Calu3 (cell line): Measurements from ENCODE around the gene PCDHA9. TPM values are rescaled to one million over a fixed set of nuclear protein-coding genes. Genes with fewer than 3 reads are reported as not detected.
"Not testable (repeated sequence)": the region's sequence is repeated elsewhere in the genome, so short reads cannot be mapped to it uniquely, and the experiment has no call there.

Source experiments
- BruUV-seq: library from RNA; stranded (reverse); fragments of 400-500 nt; replicated peaks from 2 replicates; lab custom pipeline; 2021; lab: Mats Ljungman, UMichigan
- CTCF ChIA-PET: fragments of 300-600 bp; sonication (Branson Sonifier 250); formaldehyde crosslinking; loops from one replicate; lab custom pipeline; 2022; ENCODE audit warnings: antibody characterized with exemption; lab: Charles Lee
- DNase-seq: peaks from one replicate; pipeline ENCODE4 v3.0.0; 2022
- H3K27ac Mint-ChIP-seq: one replicate; pipeline ENCODE4 v1.8.0; 2022; ENCODE audit warnings: mixed read lengths; ENCODE audit not compliant: unreplicated experiment
- H3K27me3 Mint-ChIP-seq: one replicate; pipeline ENCODE4 v1.8.0; 2022; ENCODE audit warnings: mixed read lengths; ENCODE audit not compliant: unreplicated experiment
- H3K36me3 Mint-ChIP-seq: one replicate; pipeline ENCODE4 v1.8.0; 2022; ENCODE audit warnings: mild to moderate bottlenecking, moderate library complexity, mixed read lengths; ENCODE audit not compliant: insufficient read depth, unreplicated experiment
- H3K4me1 Mint-ChIP-seq: one replicate; pipeline ENCODE4 v1.8.0; 2022; ENCODE audit warnings: mild to moderate bottlenecking, low read depth, mixed read lengths; ENCODE audit not compliant: unreplicated experiment
- H3K4me3 Mint-ChIP-seq: one replicate; pipeline ENCODE4 v1.8.0; 2022; ENCODE audit warnings: mild to moderate bottlenecking, low read depth, moderate library complexity, mixed read lengths; ENCODE audit not compliant: unreplicated experiment
- H3K9me3 Mint-ChIP-seq: one replicate; pipeline ENCODE4 v1.8.0; 2022; ENCODE audit warnings: low read depth, mixed read lengths; ENCODE audit not compliant: unreplicated experiment
- CTCF ChIP-seq: fragments of 200-600 bp; IDR thresholded peaks from one replicate; pipeline ENCODE4 v1.8.0; 2022; ENCODE audit warnings: antibody characterized with exemption; ENCODE audit not compliant: unreplicated experiment
- intact Hi-C: fragments of 100-400 bp; cut with micrococcal nuclease; formaldehyde crosslinking; loops from one replicate; pipeline ENCODE4 v1.10.0; 2022; ENCODE audit not compliant: unreplicated experiment
- total RNA-seq: library from RNA; stranded (reverse); gene quantifications from 2 replicates; pipeline ENCODE4 v1.2.3, GENCODE V29; 2022

Gene PCDHA9
- total RNA-seq, 1 experiment from 2014 or later, result 0.66 TPM

- Mint-ChIP-seq H3K27me3 (no peaks in the 10 kb centered on the region), H3K4me3 (no peak within 1 kb of the TSS), H3K9me3 (peaks cover 15% of the 10 kb centered on the region), H3K4me1 (no peaks in the 10 kb centered on the region), H3K36me3 (no peaks in the 10 kb centered on the region), H3K27ac (no peak within 1 kb of the TSS)
- CTCF ChIA-PET, result interaction anchor here (0.7 kb wide), 1 partner anchor 272 kb away, joined by 3 read pairs; the partner anchor contains the start of gene PCDHB3
- BruUV-seq, result no TSS peak
- no peak for DNase-seq
- no peak for TF ChIP-seq CTCF
- intact Hi-C loops, result no loop called here
Measured at GRCh38 chr5:140827704-140828361, 20.3 kb upstream of the PCDHA9 start, which contains the start of gene PCDHA6. Gene PCDHA6, plus strand, starts transcription at chr5:140827960. Its CDS starts 132 bp downstream, at chr5:140828092.

- no TSS peak for BruUV-seq
- Mint-ChIP-seq H3K4me1 (no peaks in the 10 kb centered on the region), H3K9me3 (peaks cover 16% of the 10 kb centered on the region), H3K27me3 (no peaks in the 10 kb centered on the region), H3K4me3 (no peak overlapping the region), H3K36me3 (no peaks in the 10 kb centered on the region), H3K27ac (no peak overlapping the region)
- CTCF ChIA-PET, result no interaction called here
- intact Hi-C loops, result no loop called here
- TF ChIP-seq CTCF, result no peak
- no peak for DNase-seq
Measured at GRCh38 chr5:140828362-140828737, 19.8 kb upstream of the PCDHA9 start.

GRCh38 chr5:140829511-140830501 lies 18.4 kb upstream of the PCDHA9 start:
- H3K27ac Mint-ChIP-seq, H3K27me3 Mint-ChIP-seq, intact Hi-C loops, DNase-seq, BruUV-seq, CTCF ChIA-PET, H3K4me3 Mint-ChIP-seq, H3K36me3 Mint-ChIP-seq, H3K4me1 Mint-ChIP-seq: not testable (repeated sequence)
- peaks cover 18% of the 10 kb centered on the region for H3K9me3 Mint-ChIP-seq

- H3K9me3 Mint-ChIP-seq, result peaks cover 13% of the 10 kb centered on the region
- no peak within 1 kb of the TSS for H3K4me3 Mint-ChIP-seq
- TF ChIP-seq CTCF, result no peak
- no peaks in the 10 kb centered on the region for H3K27me3 Mint-ChIP-seq
- BruUV-seq, result no TSS peak
- H3K27ac Mint-ChIP-seq, result no peak within 1 kb of the TSS
- peaks cover 4% of the 10 kb centered on the region for H3K36me3 Mint-ChIP-seq
- DNase-seq, result no peak
- CTCF ChIA-PET, result no interaction called here
- H3K4me1 Mint-ChIP-seq, result no peaks in the 10 kb centered on the region
- intact Hi-C loops, result no loop called here
Measured at GRCh38 chr5:140833993-140834392, 14.2 kb upstream of the PCDHA9 start, which contains the start of gene PCDHA7. Gene PCDHA7, plus strand, starts transcription at chr5:140834269. Its CDS starts 115 bp downstream, at chr5:140834384.

GRCh38 chr5:140834439-140835008 lies 13.7 kb upstream of the PCDHA9 start:
- CTCF ChIA-PET, DNase-seq, H3K4me1 Mint-ChIP-seq, BruUV-seq, H3K27me3 Mint-ChIP-seq, H3K36me3 Mint-ChIP-seq, H3K27ac Mint-ChIP-seq, H3K4me3 Mint-ChIP-seq, intact Hi-C loops: not testable (repeated sequence)
- H3K9me3 Mint-ChIP-seq, result peaks cover 14% of the 10 kb centered on the region
